Tibial nerve (tissue), 4 donors: ENCODE measurements around the gene UBE2F.

Experiments
- CTCF ChIP-seq, 5 experiments: fragments of 200-600 bp in 3 of 5; fragments of 450-650 bp in 2 of 5; sonication (generic) in 3 of 5; IDR thresholded peaks; one replicate each; pipeline ENCODE4 v1.5.1; 2016 to 2019; ENCODE audit warnings: antibody characterized with exemption in 5 of 5, mild to moderate bottlenecking in 3 of 5, moderate library complexity in 2 of 5
- EP300 ChIP-seq, 2 donors: sonication (generic); formaldehyde crosslinking; IDR thresholded peaks; one replicate each; pipeline ENCODE4 v1.6.1; 2017; ENCODE audit warnings: antibody characterized with exemption in 2 of 2, mild to moderate bottlenecking in 1 of 2
- POLR2A ChIP-seq, 2 donors: fragments of 450-650 bp; IDR thresholded peaks; one replicate each; pipeline ENCODE4 v1.6.1; 2017; ENCODE audit warnings: antibody characterized with exemption in 2 of 2, mild to moderate bottlenecking in 2 of 2, moderate library complexity in 2 of 2

GRCh38 chr2:238039985-238040384, 73.2 kb downstream of the UBE2F start:
- TF ChIP-seq EP300 (IDR thresholded peaks at IDR 0.05) = no peak
- no peak for TF ChIP-seq CTCF (IDR thresholded peaks at IDR 0.05)
- TF ChIP-seq POLR2A (IDR thresholded peaks at IDR 0.05) = no peak
